A673 (cell line): Measurements from ENCODE around the gene AMBN. TPM values are rescaled to one million over a fixed set of nuclear protein-coding genes. Genes with fewer than 3 reads are reported as not detected.

ENCODE experiments used
- BruUV-seq: library from RNA; stranded (reverse); fragments of 400-500 nt; replicated peaks from 2 replicates; lab custom pipeline; 2021; lab: Mats Ljungman, UMichigan
- CTCF ChIA-PET: fragments of 300-600 bp; sonication (Branson Sonifier 250); formaldehyde crosslinking; loops from one replicate; lab custom pipeline; 2022; ENCODE audit warnings: antibody characterized with exemption; lab: Charles Lee
- POLR2A ChIA-PET: fragments of 300-600 bp; sonication (Branson Sonifier 250); formaldehyde crosslinking; loops from one replicate; lab custom pipeline; 2022; ENCODE audit warnings: antibody characterized with exemption; ENCODE audit not compliant: low non-redundant PET; lab: Charles Lee
- DNase-seq: peaks from one replicate; pipeline ENCODE4 v3.0.0-alpha.2; 2015; ENCODE audit warnings: low spot score
- H3K27ac ChIP-seq: fragments of 200-600 bp; sonication (generic); 2 replicates; pipeline ENCODE4 v1.5.1; 2016; ENCODE audit warnings: mixed run types, low read depth, mild to moderate bottlenecking, mixed read lengths, antibody characterized with exemption, low read length; ENCODE audit not compliant: poor library complexity, severe bottlenecking
- H3K27me3 ChIP-seq: fragments of 200-600 bp; sonication (generic); replicated peaks from 2 replicates; pipeline ENCODE4 v1.6.1; 2017; ENCODE audit warnings: mixed run types, low read depth, mild to moderate bottlenecking, mixed read lengths, antibody characterized with exemption, low read length; ENCODE audit not compliant: insufficient read depth, poor library complexity
- H3K36me3 ChIP-seq: fragments of 200-600 bp; sonication (generic); 2 replicates; pipeline ENCODE4 v1.6.1; 2016; ENCODE audit warnings: mixed run types, mild to moderate bottlenecking, mixed read lengths, antibody characterized with exemption, low read length; ENCODE audit not compliant: insufficient read depth, poor library complexity, severe bottlenecking
- H3K4me1 ChIP-seq: fragments of 200-600 bp; sonication (generic); 2 replicates; pipeline ENCODE4 v1.6.1; 2017; ENCODE audit warnings: mixed run types, mild to moderate bottlenecking, mixed read lengths, antibody characterized with exemption, low read length; ENCODE audit not compliant: insufficient read depth, poor library complexity, severe bottlenecking
- H3K4me3 ChIP-seq: fragments of 200-600 bp; sonication (generic); 2 replicates; pipeline ENCODE4 v1.5.1; 2016; ENCODE audit warnings: low read depth, mixed run types, mild to moderate bottlenecking, mixed read lengths, low read length; ENCODE audit not compliant: poor library complexity, severe bottlenecking
- H3K9me3 ChIP-seq: fragments of 200-600 bp; sonication (generic); 2 replicates; pipeline ENCODE4 v1.6.1; 2016; ENCODE audit warnings: mixed run types, low read depth, mild to moderate bottlenecking, mixed read lengths, antibody characterized with exemption, low read length; ENCODE audit not compliant: poor library complexity, severe bottlenecking
- EZH2 ChIP-seq: fragments of 200-600 bp; sonication (generic); IDR thresholded peaks from 2 replicates; pipeline ENCODE4 v1.6.1; 2017; ENCODE audit warnings: borderline replicate concordance, low read depth, mild to moderate bottlenecking, mixed read lengths, antibody characterized with exemption, low read length; ENCODE audit not compliant: poor library complexity, severe bottlenecking
- intact Hi-C: fragments of 100-400 bp; cut with micrococcal nuclease; formaldehyde crosslinking; loops from one replicate; pipeline ENCODE4 v1.10.0; 2022; ENCODE audit not compliant: unreplicated experiment
- total RNA-seq: library from RNA; stranded (reverse); gene quantifications from 2 replicates; pipeline ENCODE4 v1.2.3, GENCODE V29; 2021
- TF ChIP-seq, protein P1 (sequence below): fragments of 300-800, 200-600 bp; sonication (generic); conservative IDR thresholded peaks from 2 replicates; pipeline ENCODE4 v1.5.1; 2017; ENCODE audit warnings: low read depth, mild to moderate bottlenecking, antibody characterized with exemption, low read length, moderate library complexity, mixed read lengths

The AMBN gene
- total RNA-seq, 1 experiment from 2014 or later = 2.1 TPM

- BruUV-seq = no TSS peak
- H3K4me1 ChIP-seq = peaks cover 10% of the 10 kb centered on the region
- H3K36me3 ChIP-seq = no peaks in the 10 kb centered on the region
- ChIA-PET CTCF (no interaction called here), POLR2A (no interaction called here)
- intact Hi-C loops = no loop called here
- no peak overlapping the region for H3K27ac ChIP-seq
- TF ChIP-seq, protein P1, sequence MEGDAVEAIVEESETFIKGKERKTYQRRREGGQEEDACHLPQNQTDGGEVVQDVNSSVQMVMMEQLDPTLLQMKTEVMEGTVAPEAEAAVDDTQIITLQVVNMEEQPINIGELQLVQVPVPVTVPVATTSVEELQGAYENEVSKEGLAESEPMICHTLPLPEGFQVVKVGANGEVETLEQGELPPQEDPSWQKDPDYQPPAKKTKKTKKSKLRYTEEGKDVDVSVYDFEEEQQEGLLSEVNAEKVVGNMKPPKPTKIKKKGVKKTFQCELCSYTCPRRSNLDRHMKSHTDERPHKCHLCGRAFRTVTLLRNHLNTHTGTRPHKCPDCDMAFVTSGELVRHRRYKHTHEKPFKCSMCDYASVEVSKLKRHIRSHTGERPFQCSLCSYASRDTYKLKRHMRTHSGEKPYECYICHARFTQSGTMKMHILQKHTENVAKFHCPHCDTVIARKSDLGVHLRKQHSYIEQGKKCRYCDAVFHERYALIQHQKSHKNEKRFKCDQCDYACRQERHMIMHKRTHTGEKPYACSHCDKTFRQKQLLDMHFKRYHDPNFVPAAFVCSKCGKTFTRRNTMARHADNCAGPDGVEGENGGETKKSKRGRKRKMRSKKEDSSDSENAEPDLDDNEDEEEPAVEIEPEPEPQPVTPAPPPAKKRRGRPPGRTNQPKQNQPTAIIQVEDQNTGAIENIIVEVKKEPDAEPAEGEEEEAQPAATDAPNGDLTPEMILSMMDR = no peak
- TF ChIP-seq EZH2 = no peak
- H3K27me3 ChIP-seq = no peaks in the 10 kb centered on the region
- H3K4me3 ChIP-seq = no peak overlapping the region
- no peaks in the 10 kb centered on the region for H3K9me3 ChIP-seq
- DNase-seq = no peak
These were observed 5.2 kb upstream of the AMBN start for GRCh38 chr4:70586841-70587240.

DNA sequence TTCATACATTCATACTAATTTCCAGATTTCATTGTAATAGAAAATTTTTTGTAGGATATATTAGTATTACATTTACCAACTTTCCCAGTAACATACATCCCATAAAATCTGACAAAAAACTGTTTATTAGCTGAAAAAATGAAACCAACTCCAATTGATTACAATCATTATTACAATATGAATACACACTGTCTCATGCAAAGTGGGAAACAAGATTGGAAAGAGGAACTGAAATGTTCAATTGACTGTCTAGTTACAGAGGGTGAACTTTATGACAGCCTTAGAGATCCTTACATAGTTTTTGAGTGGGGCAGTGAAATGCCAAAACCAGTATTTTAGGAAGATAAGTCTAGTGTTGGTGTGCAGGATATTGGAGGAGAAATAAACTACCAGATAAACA, 2.3 kb upstream of the AMBN start:
- Histone ChIP-seq H3K36me3 (no peaks in the 10 kb centered on the region), H3K9me3 (no peaks in the 10 kb centered on the region), H3K27me3 (no peaks in the 10 kb centered on the region), H3K4me1 (peaks cover 18% of the 10 kb centered on the region), H3K27ac (no peak overlapping the region), H3K4me3 (no peak overlapping the region)
- ChIA-PET CTCF (no interaction called here), POLR2A (no interaction called here)
- TF ChIP-seq EZH2 = no peak
- TF ChIP-seq, protein P1 = no peak
- intact Hi-C loops = no loop called here
- no TSS peak for BruUV-seq
- DNase-seq = no peak

- TF ChIP-seq, protein P1 = no peak
- TF ChIP-seq EZH2 = no peak
- POLR2A ChIA-PET = no interaction called here
- CTCF ChIA-PET = no interaction called here
- no peak for DNase-seq
- no peaks in the 10 kb centered on the region for H3K27me3 ChIP-seq
- BruUV-seq = no TSS peak
- H3K36me3 ChIP-seq = no peaks in the 10 kb centered on the region
- H3K4me1 ChIP-seq = peaks cover 18% of the 10 kb centered on the region
- H3K27ac ChIP-seq = no peak overlapping the region
- intact Hi-C loops = no loop called here
- no peak overlapping the region for H3K4me3 ChIP-seq
- H3K9me3 ChIP-seq = no peaks in the 10 kb centered on the region
These were observed 2.1 kb downstream of the AMBN start for GRCh38 chr4:70594196-70594595.
